GM21367 (cell line): ENCODE results near the gene ZNF284.
"Not testable (repeated sequence)": the region's sequence is repeated elsewhere in the genome, so short reads cannot be mapped to it uniquely, and the experiment has no call there.

ENCODE experiments used
- ATAC-seq: cut with Tn5 transposase; IDR thresholded peaks from one replicate; pipeline ENCODE4 v1.9.1; 2021; ENCODE audit not compliant: unreplicated experiment

The ZNF284 gene

DNA sequence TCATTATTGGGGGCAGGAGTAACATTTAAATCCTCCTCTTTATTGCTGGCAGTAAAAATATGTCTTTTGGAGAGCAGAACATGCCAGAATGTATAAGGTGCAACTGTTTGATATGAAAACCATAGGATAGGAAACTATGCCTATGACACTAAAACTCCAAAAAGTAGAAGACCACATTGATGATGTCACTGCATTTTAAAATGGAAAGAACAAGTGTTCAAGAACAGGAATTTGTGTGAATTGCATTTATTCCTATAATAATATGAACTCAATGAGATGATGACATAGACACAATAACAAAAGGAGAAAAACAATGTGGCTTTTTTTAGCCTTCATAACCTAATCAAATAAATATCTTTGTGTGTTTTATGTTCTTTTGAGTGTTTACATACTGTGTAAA lies 37.5 kb downstream of the ZNF284 start:
- ATAC-seq, result no peak

DNA sequence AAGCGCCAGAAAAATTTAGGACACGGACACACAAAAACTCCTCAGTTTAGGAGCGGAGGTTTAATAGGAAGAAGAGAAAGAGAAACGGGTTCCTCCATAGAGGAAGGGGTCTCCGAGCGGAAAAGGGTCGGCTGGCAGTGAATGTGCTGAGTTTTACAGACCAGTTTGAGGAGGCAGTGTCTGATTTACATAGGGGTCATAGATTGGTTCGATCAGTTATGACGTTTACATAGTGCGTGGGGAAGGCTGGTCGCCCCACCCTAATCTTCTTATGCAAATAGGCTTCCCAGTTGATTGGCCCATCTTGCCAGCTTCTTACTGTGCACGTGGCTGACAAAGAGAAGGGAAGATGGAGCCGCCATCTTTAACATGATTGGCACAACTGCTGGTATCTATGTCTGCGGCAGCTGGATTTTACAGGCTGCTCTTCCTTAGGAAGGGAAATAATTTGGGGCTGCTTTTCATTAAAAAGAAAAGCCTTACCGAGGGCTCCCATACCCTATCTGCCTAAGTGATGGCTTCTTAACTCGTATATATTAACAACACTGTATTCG lies 40.0 kb downstream of the ZNF284 start:
- ATAC-seq, result no peak

DNA sequence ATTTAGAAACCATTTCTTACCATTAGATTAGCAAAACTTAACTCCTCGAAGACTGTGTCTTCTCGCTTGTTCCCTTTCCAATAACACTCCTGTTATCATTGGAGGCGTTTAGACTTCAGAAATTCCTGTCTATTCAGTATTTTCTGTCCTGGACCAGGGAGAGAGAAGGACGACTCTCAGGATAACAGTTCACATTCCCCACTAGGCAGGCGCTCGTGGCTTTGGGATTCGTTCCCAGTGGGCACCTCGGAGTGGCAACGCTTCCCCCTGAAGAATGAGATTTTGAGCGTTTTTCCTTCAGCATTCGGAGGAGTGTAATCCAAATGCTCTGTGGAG lies 40.8 kb downstream of the ZNF284 start:
- ATAC-seq, result no peak

DNA sequence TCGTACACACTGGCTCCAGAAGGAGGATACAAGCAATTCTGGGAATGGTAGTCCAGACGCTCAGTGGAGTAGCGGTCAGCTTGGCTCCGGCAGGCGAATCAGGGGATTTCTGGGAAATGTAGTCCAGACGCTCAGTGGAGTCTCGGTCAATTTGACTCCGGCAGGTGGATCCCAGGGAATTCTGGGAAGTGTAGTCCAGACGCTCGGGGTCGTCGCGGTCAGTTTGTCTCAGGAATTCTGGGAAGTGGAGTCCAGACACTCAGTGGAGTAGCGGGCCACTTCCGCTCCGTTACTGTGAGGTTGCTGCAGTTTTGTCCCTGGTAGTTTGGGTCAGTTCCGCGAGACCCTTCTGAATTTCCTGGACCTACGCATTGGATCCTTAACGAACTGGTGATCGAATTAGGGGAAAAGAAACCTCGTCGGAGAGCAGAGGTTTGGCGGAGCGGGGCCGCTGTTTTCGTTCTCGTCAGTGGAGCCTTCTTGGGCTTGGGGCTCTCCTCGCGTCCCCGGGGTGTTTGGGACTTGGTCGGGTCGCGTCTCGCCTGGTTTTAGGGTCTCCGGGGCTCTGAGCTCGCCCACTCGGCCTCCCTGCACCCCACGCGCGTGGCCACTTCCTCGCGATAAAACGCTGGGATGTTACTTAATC lies 41.3 kb downstream of the ZNF284 start, which contains the start of gene ZNF225:
Gene ZNF225 (plus strand): TSS at position 262 of the 646 bp plus-strand sequence. CDS start 2,429 bp downstream, outside the sequence.
- peak; percentile 80 for ATAC-seq

DNA sequence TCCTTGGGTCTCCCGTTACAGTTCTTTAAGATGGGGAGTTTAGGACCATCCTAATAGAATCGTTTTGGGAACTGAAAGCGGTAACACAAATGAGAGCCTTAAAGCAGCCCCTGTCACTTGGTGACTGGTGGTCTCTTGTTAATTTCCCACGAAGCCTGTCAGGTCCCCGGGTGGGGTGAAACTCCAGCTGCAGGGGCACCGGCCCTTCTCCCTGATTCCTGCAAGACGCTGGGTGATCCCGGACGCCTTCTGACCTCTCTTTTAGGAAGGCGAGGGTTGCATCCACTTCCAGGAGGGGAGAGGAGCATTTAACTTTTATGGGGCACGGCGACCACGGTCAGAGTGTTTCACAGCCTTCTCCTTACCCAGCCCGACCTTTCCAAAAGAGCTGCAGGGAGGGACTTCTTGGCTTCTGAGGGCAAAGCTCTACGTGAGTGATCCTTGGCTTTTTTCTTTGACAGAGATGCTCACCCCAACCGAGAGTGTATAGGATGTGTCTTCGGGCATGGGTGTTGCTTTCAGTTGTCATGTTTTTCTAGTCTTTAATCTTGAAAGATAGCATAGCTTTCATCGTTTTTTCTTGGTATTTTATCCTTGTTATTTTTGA lies 41.9 kb downstream of the ZNF284 start:
- ATAC-seq, result peak; percentile 12

DNA sequence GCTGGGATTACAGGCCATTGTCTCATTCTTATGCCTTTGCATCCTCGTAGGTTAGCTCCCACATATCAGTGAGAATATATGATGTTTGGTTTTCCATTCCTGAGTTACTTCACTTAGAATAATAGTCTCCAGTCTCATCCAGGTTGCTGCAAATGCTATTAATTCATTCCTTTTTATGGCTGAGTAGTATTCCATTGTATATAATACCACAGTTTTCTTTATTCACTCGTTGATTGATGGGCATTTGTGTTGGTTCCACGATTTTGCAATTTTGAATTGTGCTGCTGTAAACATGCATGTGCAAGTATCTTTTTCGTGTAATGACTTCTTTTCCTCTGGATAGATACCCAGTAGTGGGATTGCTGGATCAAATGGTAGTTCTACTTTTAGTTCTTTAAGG lies 49.2 kb downstream of the ZNF284 start:
- not testable (repeated sequence) for ATAC-seq

DNA sequence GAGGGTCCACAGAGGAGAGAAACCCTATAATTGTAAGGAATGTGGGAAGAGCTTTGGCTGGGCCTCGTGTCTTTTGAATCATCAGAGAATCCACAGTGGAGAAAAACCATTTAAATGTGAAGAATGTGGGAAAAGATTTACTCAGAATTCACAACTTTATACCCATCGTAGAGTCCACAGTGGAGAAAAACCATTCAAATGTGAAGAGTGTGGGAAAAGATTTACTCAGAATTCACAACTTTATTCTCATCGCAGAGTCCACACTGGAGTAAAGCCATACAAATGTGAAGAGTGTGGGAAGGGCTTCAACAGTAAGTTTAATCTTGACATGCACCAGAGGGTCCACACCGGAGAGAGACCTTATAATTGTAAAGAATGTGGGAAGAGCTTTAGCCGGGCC lies 60.0 kb downstream of the ZNF284 start:
- no peak for ATAC-seq
